ENCODE results near the gene SH2D3A.

Gene SH2D3A

GRCh38 chr19:6809262-6809661 lies 42.0 kb upstream of the SH2D3A start:
- no peak for TF ChIP-seq FOXP2 (optimal IDR thresholded peaks at IDR 0.05; ENCODE audit: borderline replicate concordance, extremely low read depth, extremely low read length, insufficient read depth)
- no peak for TF ChIP-seq SIN3A (IDR thresholded peaks at IDR 0.05; ENCODE audit: borderline replicate concordance, insufficient read depth, low read length)
- TF ChIP-seq TAF1 (IDR thresholded peaks at IDR 0.05; ENCODE audit: borderline replicate concordance, insufficient read depth, low read length) = no peak
- no peak for TF ChIP-seq REST (IDR thresholded peaks at IDR 0.05; ENCODE audit: insufficient read depth in 1 of 2, low read depth in 2 of 2, low read length in 2 of 2)
- TF ChIP-seq POLR2AphosphoS5 (IDR thresholded peaks at IDR 0.05; ENCODE audit: low read depth, low read length) = no peak

GRCh38 chr19:6808494-6808893 lies 41.3 kb upstream of the SH2D3A start:
- no peak for TF ChIP-seq POLR2AphosphoS5 (IDR thresholded peaks at IDR 0.05; ENCODE audit: low read depth, low read length)
- no peak for TF ChIP-seq REST (IDR thresholded peaks at IDR 0.05; ENCODE audit: insufficient read depth in 1 of 2, low read depth in 2 of 2, low read length in 2 of 2)

- TF ChIP-seq TAF1 (IDR thresholded peaks at IDR 0.05; ENCODE audit: borderline replicate concordance, insufficient read depth, low read length) (no peak), REST (IDR thresholded peaks at IDR 0.05; ENCODE audit: insufficient read depth in 1 of 2, low read depth in 2 of 2, low read length in 2 of 2) (no peak), SIN3A (IDR thresholded peaks at IDR 0.05; ENCODE audit: borderline replicate concordance, insufficient read depth, low read length) (no peak), POLR2AphosphoS5 (IDR thresholded peaks at IDR 0.05; ENCODE audit: low read depth, low read length) (no peak), FOXP2 (optimal IDR thresholded peaks at IDR 0.05; ENCODE audit: borderline replicate concordance, extremely low read depth, extremely low read length, insufficient read depth) (no peak)
Observed at GRCh38 chr19:6807291-6807690, 40.1 kb upstream of the SH2D3A start.

- TF ChIP-seq FOXP2 (optimal IDR thresholded peaks at IDR 0.05; ENCODE audit: borderline replicate concordance, extremely low read depth, extremely low read length, insufficient read depth) (no peak), REST (IDR thresholded peaks at IDR 0.05; ENCODE audit: insufficient read depth in 1 of 2, low read depth in 2 of 2, low read length in 2 of 2) (no peak), TAF1 (IDR thresholded peaks at IDR 0.05; ENCODE audit: borderline replicate concordance, insufficient read depth, low read length) (no peak), SIN3A (IDR thresholded peaks at IDR 0.05; ENCODE audit: borderline replicate concordance, insufficient read depth, low read length) (no peak), POLR2AphosphoS5 (IDR thresholded peaks at IDR 0.05; ENCODE audit: low read depth, low read length) (no peak)
Observed at GRCh38 chr19:6806488-6806887, 39.3 kb upstream of the SH2D3A start.

GRCh38 chr19:6803036-6803404 lies 35.8 kb upstream of the SH2D3A start:
- TF ChIP-seq POLR2AphosphoS5 (IDR thresholded peaks at IDR 0.05; ENCODE audit: low read depth, low read length) (no peak), TAF1 (IDR thresholded peaks at IDR 0.05; ENCODE audit: borderline replicate concordance, insufficient read depth, low read length) (no peak), REST (IDR thresholded peaks at IDR 0.05; ENCODE audit: insufficient read depth in 1 of 2, low read depth in 2 of 2, low read length in 2 of 2) (no peak), FOXP2 (optimal IDR thresholded peaks at IDR 0.05; ENCODE audit: borderline replicate concordance, extremely low read depth, extremely low read length, insufficient read depth) (no peak), SIN3A (IDR thresholded peaks at IDR 0.05; ENCODE audit: borderline replicate concordance, insufficient read depth, low read length) (no peak)

All from PFSK-1 (cell line).